NT2/D1 (cell line): ENCODE data around the gene LPAR1.

Experiments
- YY1 ChIP-seq: IDR thresholded peaks from 2 replicates; pipeline ENCODE4 v1.6.1; 2011; ENCODE audit not compliant: insufficient read length, insufficient read depth
- ZNF274 ChIP-seq: IDR thresholded peaks from 2 replicates; pipeline ENCODE4 v1.6.1; 2011; ENCODE audit warnings: mild to moderate bottlenecking, low read depth, low read length

DNA sequence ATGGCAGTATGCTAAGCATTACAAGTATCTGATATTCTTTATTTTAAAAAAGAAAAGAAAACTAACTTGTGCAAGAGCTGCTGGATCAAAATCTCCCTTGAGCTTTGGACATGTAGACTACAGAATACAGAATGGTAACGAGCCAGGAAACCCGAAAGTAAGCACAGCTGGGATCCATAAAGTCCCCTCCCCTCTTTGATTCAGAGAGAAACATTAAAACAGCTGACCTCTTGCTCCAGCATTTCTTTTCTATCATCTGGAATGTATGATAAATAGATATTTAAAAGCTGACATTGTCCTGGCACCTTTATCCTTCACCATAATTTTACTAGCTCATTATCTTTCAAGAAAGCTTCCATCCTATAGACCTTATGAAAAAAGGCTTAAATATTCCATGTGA lies 28.2 kb upstream of the LPAR1 start:
- TF ChIP-seq YY1 = no peak
- no peak for TF ChIP-seq ZNF274
